Measurements from ENCODE around the gene TFEB. TPM values are rescaled to one million over a fixed set of nuclear protein-coding genes. Genes with fewer than 3 reads are reported as not detected.

Gene TFEB
- total and polyA plus RNA-seq, 10 of the 15 experiments (the other 5 are each of a cell fraction or from before 2014, with no cell fraction given), result 0.84 to 108 (median 60.8) TPM

DNA sequence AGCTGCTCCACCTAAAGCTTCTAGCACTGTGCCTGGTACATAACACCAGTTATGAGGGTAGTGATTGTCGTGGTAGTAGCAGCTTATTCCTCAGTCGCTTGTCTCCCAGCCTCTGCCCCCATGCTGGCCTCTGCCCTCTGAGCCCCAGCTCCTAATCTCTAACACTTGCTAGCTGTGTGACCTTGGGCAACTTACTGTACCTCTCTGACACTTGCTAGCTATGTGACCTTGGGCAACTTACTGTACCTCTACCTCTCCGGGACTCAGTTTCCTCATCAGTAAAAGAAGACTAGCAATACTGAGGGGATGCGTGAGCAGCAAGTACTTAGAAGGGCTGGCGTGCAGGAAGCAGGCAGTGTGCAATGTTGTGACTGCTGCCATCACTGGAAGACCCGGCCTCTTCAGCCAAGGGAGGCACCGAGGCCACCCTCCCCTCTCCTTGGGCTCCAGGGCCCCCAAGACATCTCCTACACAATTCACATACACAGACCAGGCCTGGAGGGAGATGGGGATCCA is 87.3 kb downstream of the TFEB start:
- Histone ChIP-seq H3K27ac (ENCODE audit: control insufficient read depth, insufficient read depth) (no peak overlapping the region), H4K20me1 (ENCODE audit: control insufficient read depth, insufficient read depth) (no peaks in the 10 kb centered on the region), H3K9ac (ENCODE audit: control insufficient read depth, insufficient read depth, low read length) (no peak overlapping the region), H3K4me1 (ENCODE audit: control insufficient read depth, insufficient read depth, low read length) (no peaks in the 10 kb centered on the region), H3K4me2 (ENCODE audit: control insufficient read depth, insufficient read depth) (no peak overlapping the region), H3K4me3 (no peak overlapping the region), H3K79me2 (ENCODE audit: control insufficient read depth, insufficient read depth, low read length) (no peaks in the 10 kb centered on the region), H3K36me3 (ENCODE audit: control insufficient read depth in 2 of 2, insufficient read depth in 2 of 2, low read length in 1 of 2) (no peaks in the 10 kb centered on the region), H3K27me3 (replicated peaks in 1 of 2; ENCODE audit: control insufficient read depth in 2 of 2, insufficient read depth in 2 of 2, low read length in 1 of 2) (peaks cover 0 to 1% of the 10 kb centered on the region in 2 experiments; a peak in 3 of 4 replicates), H3K9me3 (replicated peaks; ENCODE audit: control insufficient read depth, insufficient read depth, low read length) (no peaks in the 10 kb centered on the region), H2AFZ (ENCODE audit: control insufficient read depth, low read depth, low read length) (no peak overlapping the region)
- no peak for ATAC-seq
- in situ Hi-C loops (cut with MboI) (no loop called here), intact Hi-C loops (cut with micrococcal nuclease; ENCODE audit: unreplicated experiment) (no loop called here)
- ChIA-PET SMC1A (ENCODE audit: uncharacterized antibody, unreplicated experiment) (no interaction called here), POLR2A (no interaction called here), CTCF (no interaction called here), RAD21 (ENCODE audit: unreplicated experiment) (no interaction called here)
- TF ChIP-seq JUNB (IDR thresholded peaks at IDR 0.05), result no peak
- TF ChIP-seq, protein P1, sequence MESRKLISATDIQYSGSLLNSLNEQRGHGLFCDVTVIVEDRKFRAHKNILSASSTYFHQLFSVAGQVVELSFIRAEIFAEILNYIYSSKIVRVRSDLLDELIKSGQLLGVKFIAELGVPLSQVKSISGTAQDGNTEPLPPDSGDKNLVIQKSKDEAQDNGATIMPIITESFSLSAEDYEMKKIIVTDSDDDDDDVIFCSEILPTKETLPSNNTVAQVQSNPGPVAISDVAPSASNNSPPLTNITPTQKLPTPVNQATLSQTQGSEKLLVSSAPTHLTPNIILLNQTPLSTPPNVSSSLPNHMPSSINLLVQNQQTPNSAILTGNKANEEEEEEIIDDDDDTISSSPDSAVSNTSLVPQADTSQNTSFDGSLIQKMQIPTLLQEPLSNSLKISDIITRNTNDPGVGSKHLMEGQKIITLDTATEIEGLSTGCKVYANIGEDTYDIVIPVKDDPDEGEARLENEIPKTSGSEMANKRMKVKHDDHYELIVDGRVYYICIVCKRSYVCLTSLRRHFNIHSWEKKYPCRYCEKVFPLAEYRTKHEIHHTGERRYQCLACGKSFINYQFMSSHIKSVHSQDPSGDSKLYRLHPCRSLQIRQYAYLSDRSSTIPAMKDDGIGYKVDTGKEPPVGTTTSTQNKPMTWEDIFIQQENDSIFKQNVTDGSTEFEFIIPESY (IDR thresholded peaks at IDR 0.05), result no peak
- no peak for TF ChIP-seq SUZ12 (IDR thresholded peaks at IDR 0.05; ENCODE audit: unreplicated experiment)
- WGBS (ENCODE audit: insufficient coverage, insufficient replicate concordance, low lambda C conversion rate, missing lambda C conversion rate), result 27% methylated on average over 7 of the region's 7 CpGs
- no peak for FAIRE-seq
- BruUV-seq (replicated peaks), result no TSS peak
- DNase-seq (ENCODE audit: low read depth, low spot score), result no peak

DNA sequence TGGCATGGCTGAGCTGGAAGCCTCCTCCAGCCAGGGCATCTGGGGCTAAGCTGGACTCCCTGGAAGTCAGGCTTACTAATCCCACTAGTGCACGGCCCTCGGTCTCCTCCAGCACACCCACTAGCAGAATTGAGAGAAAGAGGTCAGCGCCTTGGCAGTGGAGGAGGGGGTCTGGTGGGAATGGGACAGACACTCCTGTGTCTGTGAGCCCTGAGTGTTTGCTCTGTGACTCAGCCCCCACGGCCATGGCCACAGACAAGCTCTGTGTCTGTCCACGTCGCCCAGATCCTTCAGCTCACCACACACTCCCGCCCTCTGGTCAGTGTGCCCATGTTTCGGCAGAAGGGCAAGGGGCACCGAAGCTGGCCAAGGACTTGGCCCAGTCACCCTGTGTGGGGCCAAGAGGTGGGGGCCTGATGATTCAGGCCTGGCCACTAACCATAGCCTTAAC is 88.3 kb downstream of the TFEB start:
- Histone ChIP-seq H3K9ac (ENCODE audit: control insufficient read depth, insufficient read depth, low read length) (no peak overlapping the region), H3K27ac (ENCODE audit: control insufficient read depth, insufficient read depth) (no peak overlapping the region), H3K4me3 (no peak overlapping the region), H3K9me3 (replicated peaks; ENCODE audit: control insufficient read depth, insufficient read depth, low read length) (no peaks in the 10 kb centered on the region), H3K27me3 (replicated peaks in 1 of 2; ENCODE audit: control insufficient read depth in 2 of 2, insufficient read depth in 2 of 2, low read length in 1 of 2) (peaks cover 0 to 3% of the 10 kb centered on the region in 2 experiments; a peak in 3 of 4 replicates), H4K20me1 (ENCODE audit: control insufficient read depth, insufficient read depth) (no peaks in the 10 kb centered on the region), H3K4me2 (ENCODE audit: control insufficient read depth, insufficient read depth) (no peak overlapping the region), H3K79me2 (ENCODE audit: control insufficient read depth, insufficient read depth, low read length) (no peaks in the 10 kb centered on the region), H3K4me1 (ENCODE audit: control insufficient read depth, insufficient read depth, low read length) (no peaks in the 10 kb centered on the region), H3K36me3 (ENCODE audit: control insufficient read depth in 2 of 2, insufficient read depth in 2 of 2, low read length in 1 of 2) (no peaks in the 10 kb centered on the region), H2AFZ (ENCODE audit: control insufficient read depth, low read depth, low read length) (no peak overlapping the region)
- FAIRE-seq (no peak), DNase-seq (ENCODE audit: low read depth, low spot score) (no peak), ATAC-seq (no peak)
- ChIA-PET CTCF (no interaction called here), SMC1A (ENCODE audit: uncharacterized antibody, unreplicated experiment) (no interaction called here), POLR2A (no interaction called here), RAD21 (ENCODE audit: unreplicated experiment) (no interaction called here)
- TF ChIP-seq TBL1XR1 (IDR thresholded peaks at IDR 0.05; ENCODE audit: low read depth, low read length), result no peak
- no peak for TF ChIP-seq GATAD2B (conservative IDR thresholded peaks at IDR 0.05; ENCODE audit: low read depth)
- TF ChIP-seq, protein P2, sequence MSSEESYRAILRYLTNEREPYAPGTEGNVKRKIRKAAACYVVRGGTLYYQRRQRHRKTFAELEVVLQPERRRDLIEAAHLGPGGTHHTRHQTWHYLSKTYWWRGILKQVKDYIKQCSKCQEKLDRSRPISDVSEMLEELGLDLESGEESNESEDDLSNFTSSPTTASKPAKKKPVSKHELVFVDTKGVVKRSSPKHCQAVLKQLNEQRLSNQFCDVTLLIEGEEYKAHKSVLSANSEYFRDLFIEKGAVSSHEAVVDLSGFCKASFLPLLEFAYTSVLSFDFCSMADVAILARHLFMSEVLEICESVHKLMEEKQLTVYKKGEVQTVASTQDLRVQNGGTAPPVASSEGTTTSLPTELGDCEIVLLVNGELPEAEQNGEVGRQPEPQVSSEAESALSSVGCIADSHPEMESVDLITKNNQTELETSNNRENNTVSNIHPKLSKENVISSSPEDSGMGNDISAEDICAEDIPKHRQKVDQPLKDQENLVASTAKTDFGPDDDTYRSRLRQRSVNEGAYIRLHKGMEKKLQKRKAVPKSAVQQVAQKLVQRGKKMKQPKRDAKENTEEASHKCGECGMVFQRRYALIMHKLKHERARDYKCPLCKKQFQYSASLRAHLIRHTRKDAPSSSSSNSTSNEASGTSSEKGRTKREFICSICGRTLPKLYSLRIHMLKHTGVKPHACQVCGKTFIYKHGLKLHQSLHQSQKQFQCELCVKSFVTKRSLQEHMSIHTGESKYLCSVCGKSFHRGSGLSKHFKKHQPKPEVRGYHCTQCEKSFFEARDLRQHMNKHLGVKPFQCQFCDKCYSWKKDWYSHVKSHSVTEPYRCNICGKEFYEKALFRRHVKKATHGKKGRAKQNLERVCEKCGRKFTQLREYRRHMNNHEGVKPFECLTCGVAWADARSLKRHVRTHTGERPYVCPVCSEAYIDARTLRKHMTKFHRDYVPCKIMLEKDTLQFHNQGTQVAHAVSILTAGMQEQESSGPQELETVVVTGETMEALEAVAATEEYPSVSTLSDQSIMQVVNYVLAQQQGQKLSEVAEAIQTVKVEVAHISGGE (CRISPR knock-in tag; IDR thresholded peaks at IDR 0.05), result no peak
- TF ChIP-seq NRF1 (conservative IDR thresholded peaks at IDR 0.05; ENCODE audit: low read depth, low read length), result no peak
- no peak for TF ChIP-seq IRF4 (IDR thresholded peaks at IDR 0.05; ENCODE audit: low read depth, low read length)
- TF ChIP-seq SP1 (IDR thresholded peaks at IDR 0.05; ENCODE audit: low read depth, low read length), result no peak
- in situ Hi-C loops (cut with MboI) (no loop called here), intact Hi-C loops (cut with micrococcal nuclease; ENCODE audit: unreplicated experiment) (no loop called here)
- no TSS peak for BruUV-seq (replicated peaks)
- 42% methylated on average over 9 of the region's 9 CpGs for WGBS (ENCODE audit: insufficient coverage, insufficient replicate concordance, low lambda C conversion rate, missing lambda C conversion rate)

Data from GM12878 (cell line).